ENCODE results near the gene IL1RAPL1. TPM values are rescaled to one million over a fixed set of nuclear protein-coding genes. Genes with fewer than 3 reads are reported as not detected.

Gene IL1RAPL1
- total and polyA plus RNA-seq, 8 donors: 0.60 to 1.4 (median 0.95) TPM; not detected in 2

DNA sequence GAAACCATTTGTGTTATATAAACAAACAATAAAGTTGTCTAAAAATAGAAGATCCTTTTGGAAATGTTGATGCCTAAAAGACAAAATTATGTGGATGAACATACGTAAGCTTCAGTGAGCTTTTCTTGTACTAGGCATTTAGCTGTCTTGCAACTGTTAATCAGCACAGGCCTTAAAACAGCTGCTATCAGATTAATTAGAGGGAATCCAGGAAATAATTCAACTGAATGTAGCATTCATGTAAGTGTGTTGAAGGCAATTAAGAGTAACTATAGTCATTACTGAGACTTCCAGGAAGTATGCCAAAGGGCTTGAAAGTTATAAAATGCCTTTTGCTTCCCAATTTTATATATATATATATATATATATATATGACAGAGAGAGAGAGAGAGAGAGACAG, 248.7 kb downstream of the IL1RAPL1 start:
- Histone ChIP-seq H3K36me3 (no peaks in the 10 kb centered on the region), H3K9me3 (no peaks in the 10 kb centered on the region)
- ATAC-seq: no peak

DNA sequence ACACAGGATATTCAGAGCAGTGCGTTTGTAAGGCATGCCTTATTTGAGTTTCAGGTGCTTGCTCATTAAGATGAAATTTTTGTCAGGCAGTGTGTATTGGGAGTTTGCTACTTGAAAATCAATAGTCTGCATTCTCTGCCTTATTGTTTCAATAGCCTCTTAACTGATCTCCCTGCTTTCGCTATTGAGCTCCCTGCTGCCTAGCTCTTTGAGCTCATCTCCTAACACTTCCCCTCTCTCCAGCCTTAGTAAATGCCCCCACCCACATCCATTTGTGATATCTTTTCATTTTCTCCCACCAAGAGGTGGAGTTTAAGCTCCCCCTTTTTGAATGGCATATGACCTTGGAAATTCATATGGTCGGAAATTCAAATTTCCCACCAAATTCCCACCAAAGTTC, 256.6 kb downstream of the IL1RAPL1 start:
- TF ChIP-seq, protein P1, sequence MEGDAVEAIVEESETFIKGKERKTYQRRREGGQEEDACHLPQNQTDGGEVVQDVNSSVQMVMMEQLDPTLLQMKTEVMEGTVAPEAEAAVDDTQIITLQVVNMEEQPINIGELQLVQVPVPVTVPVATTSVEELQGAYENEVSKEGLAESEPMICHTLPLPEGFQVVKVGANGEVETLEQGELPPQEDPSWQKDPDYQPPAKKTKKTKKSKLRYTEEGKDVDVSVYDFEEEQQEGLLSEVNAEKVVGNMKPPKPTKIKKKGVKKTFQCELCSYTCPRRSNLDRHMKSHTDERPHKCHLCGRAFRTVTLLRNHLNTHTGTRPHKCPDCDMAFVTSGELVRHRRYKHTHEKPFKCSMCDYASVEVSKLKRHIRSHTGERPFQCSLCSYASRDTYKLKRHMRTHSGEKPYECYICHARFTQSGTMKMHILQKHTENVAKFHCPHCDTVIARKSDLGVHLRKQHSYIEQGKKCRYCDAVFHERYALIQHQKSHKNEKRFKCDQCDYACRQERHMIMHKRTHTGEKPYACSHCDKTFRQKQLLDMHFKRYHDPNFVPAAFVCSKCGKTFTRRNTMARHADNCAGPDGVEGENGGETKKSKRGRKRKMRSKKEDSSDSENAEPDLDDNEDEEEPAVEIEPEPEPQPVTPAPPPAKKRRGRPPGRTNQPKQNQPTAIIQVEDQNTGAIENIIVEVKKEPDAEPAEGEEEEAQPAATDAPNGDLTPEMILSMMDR (IDR thresholded peaks at IDR 0.05): no peak
- H3K9me3 ChIP-seq: no peaks in the 10 kb centered on the region
- no peaks in the 10 kb centered on the region for H3K27me3 ChIP-seq
- no peak for ATAC-seq
- DNase-seq: no peak
- H3K4me1 ChIP-seq: no peaks in the 10 kb centered on the region
- H3K27ac ChIP-seq: no peak overlapping the region
- intact Hi-C loops (cut with DNase I): no loop called here
- H3K4me3 ChIP-seq: no peak overlapping the region
- H3K36me3 ChIP-seq: no peaks in the 10 kb centered on the region

More for the DNA sequence above, 248.7 kb downstream of the IL1RAPL1 start:
- H3K4me1 ChIP-seq: no peaks in the 10 kb centered on the region
- no peak for DNase-seq
- no peaks in the 10 kb centered on the region for H3K27me3 ChIP-seq
- H3K27ac ChIP-seq: no peak overlapping the region
- H3K4me3 ChIP-seq: no peak overlapping the region
- intact Hi-C loops (cut with DNase I): no loop called here
- TF ChIP-seq, protein P1 (IDR thresholded peaks at IDR 0.05): no peak

DNA sequence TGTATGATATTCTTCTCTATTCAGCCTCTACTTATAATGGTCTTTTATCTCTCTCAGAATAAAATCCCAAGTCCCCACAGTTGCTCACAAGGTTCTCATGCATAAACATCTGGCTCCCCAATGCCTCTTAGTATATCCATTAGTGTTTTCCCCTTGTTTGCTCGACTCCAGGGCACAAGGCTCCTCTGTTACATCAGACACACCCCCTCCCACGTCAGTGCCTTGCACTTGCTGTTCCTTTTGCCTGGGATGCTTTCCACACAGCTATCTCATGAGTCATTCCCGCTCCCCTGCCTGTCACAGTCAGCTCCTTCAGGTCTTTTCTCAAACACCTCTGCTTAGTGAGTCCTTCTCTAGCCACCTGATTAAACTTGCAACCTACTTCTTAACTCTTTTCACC, 260.2 kb downstream of the IL1RAPL1 start:
- Histone ChIP-seq H3K9me3 (no peaks in the 10 kb centered on the region), H3K36me3 (no peaks in the 10 kb centered on the region), H3K4me1 (no peaks in the 10 kb centered on the region), H3K27ac (no peak overlapping the region), H3K4me3 (no peak overlapping the region), H3K27me3 (no peaks in the 10 kb centered on the region)
- DNase-seq (no peak), ATAC-seq (no peak)
- TF ChIP-seq, protein P1 (IDR thresholded peaks at IDR 0.05): no peak
- intact Hi-C loops (cut with DNase I): no loop called here

DNA sequence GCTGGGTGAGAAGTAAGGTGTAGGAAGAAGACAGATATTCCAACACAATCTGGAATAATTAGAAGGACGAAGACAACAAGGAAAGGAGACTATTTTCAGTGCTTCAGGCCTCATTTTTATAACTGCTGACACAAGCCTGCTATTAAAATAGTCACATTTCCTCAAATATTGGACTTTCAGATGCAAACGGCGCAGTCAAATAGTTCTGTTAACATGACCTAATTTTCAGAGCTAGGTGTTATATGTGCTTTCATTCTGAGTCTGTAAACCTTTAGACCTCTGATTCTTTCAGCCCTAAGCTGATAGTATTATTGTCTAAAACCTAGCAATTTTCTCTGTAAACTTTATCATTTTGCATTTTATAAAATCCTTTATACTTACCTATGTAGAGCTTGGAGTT, 261.5 kb downstream of the IL1RAPL1 start:
- H3K4me1 ChIP-seq: no peaks in the 10 kb centered on the region
- TF ChIP-seq, protein P1 (IDR thresholded peaks at IDR 0.05): no peak

DNA sequence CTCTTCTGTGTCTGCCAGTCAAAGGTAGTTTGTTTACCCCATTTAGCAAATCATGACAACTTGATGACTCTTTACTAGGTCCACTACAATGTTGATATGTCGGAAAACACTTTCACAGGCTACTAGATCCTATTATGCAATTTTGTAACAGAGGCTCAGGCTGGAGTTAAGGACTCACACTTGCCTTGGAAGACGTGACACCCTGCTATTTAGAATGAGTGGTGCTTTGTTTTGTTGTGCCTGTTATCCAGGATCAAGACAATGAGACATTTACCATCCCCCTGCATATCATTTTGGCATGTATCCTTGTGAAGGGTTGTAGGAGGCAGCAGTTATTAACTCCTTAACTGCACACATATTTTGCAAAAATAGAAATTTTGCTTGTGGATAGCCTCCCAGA, 263.7 kb downstream of the IL1RAPL1 start:
- ATAC-seq (no peak), DNase-seq (no peak)
- TF ChIP-seq, protein P1 (IDR thresholded peaks at IDR 0.05): no peak
- no peak overlapping the region for H3K27ac ChIP-seq
- H3K4me3 ChIP-seq: no peak overlapping the region
- no peaks in the 10 kb centered on the region for H3K4me1 ChIP-seq
- no peaks in the 10 kb centered on the region for H3K27me3 ChIP-seq
- intact Hi-C loops (cut with DNase I): no loop called here
- H3K36me3 ChIP-seq: no peaks in the 10 kb centered on the region
- H3K9me3 ChIP-seq: no peaks in the 10 kb centered on the region

More for the DNA sequence above, 261.5 kb downstream of the IL1RAPL1 start:
- Histone ChIP-seq H3K36me3 (no peaks in the 10 kb centered on the region), H3K27me3 (no peaks in the 10 kb centered on the region), H3K9me3 (no peaks in the 10 kb centered on the region), H3K4me3 (no peak overlapping the region), H3K27ac (no peak overlapping the region)
- ATAC-seq (no peak), DNase-seq (no peak)
- intact Hi-C loops (cut with DNase I): no loop called here
